Stomach (tissue), 4 donors: Measurements from ENCODE around the gene GALP.

Experiments
- CTCF ChIP-seq, 7 experiments: fragments of 450-650 bp in 4 of 7; fragments of 200-600 bp in 3 of 7; sonication (generic) in 3 of 7; IDR thresholded peaks; one replicate each; pipeline ENCODE4 v1.5.1; 2016 to 2019; ENCODE audit warnings: antibody characterized with exemption in 7 of 7, control low read depth in 2 of 7, mild to moderate bottlenecking in 1 of 7
- EP300 ChIP-seq: sonication (generic); formaldehyde crosslinking; IDR thresholded peaks from one replicate; pipeline ENCODE4 v1.6.1; 2017; ENCODE audit warnings: antibody characterized with exemption
- POLR2A ChIP-seq, 4 donors: fragments of 450-650 bp; IDR thresholded peaks; one replicate each; pipeline ENCODE4 v1.6.1; 2016; ENCODE audit warnings: antibody characterized with exemption in 4 of 4, control low read depth in 2 of 4, mild to moderate bottlenecking in 1 of 4, moderate library complexity in 1 of 4
- POLR2AphosphoS5 ChIP-seq, 3 donors: sonication (generic); formaldehyde crosslinking; IDR thresholded peaks; one replicate each; pipeline ENCODE4 v1.6.1; 2016; ENCODE audit warnings: antibody characterized with exemption in 3 of 3

DNA sequence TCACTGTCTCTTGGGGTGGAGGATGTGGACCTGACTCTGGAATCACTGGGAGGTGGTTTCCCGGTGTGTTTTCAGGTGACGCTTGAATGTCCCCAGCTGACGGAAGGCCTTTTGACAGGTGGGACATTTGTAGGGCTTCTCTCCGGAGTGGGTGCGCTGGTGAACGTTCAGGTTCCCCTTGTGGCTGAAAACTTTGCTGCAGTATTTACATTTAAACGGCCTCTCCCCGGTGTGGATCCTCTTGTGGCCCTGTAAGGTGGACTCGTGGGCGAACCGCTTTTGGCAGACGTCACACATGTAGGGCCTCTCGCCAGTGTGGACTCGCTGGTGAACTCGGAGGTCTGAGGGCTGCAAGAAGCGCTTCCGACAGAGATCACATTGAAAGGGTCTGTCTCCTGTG is 14.0 kb downstream of the GALP start:
- TF ChIP-seq POLR2AphosphoS5 (IDR thresholded peaks at IDR 0.05) (no peak), CTCF (IDR thresholded peaks at IDR 0.05) (no peak), POLR2A (IDR thresholded peaks at IDR 0.05) (no peak), EP300 (no peak)
